C4-2B (cell line): ENCODE results near the gene ATP1A3.

Source experiments
- H3K27ac ChIP-seq: fragments of 450-650 bp; 2 replicates; pipeline ENCODE4 v1.5.1; 2017
- CTCF ChIP-seq: fragments of 450-650 bp; conservative IDR thresholded peaks from 2 replicates; pipeline ENCODE4 v1.5.1; 2017; ENCODE audit warnings: mild to moderate bottlenecking
- ZFX ChIP-seq: fragments of 450-650 bp; IDR thresholded peaks from 2 replicates; pipeline ENCODE4 v1.6.1; 2017

The ATP1A3 gene

GRCh38 chr19:41974652-41975051 is 19.4 kb downstream of the ATP1A3 start:
- no peak overlapping the region for H3K27ac ChIP-seq
- TF ChIP-seq ZFX (no peak), CTCF (no peak)

- no peak for TF ChIP-seq CTCF
- TF ChIP-seq ZFX: no peak
- H3K27ac ChIP-seq: no peak overlapping the region
Observed at GRCh38 chr19:41971363-41971762, 22.7 kb downstream of the ATP1A3 start.

- no peak overlapping the region for H3K27ac ChIP-seq
- no peak for TF ChIP-seq ZFX
- no peak for TF ChIP-seq CTCF
Observed at GRCh38 chr19:41969772-41970458, 24.1 kb downstream of the ATP1A3 start.

- no peak for TF ChIP-seq CTCF
- no peak for TF ChIP-seq ZFX
- no peak overlapping the region for H3K27ac ChIP-seq
Observed at GRCh38 chr19:41968751-41969595, 25.1 kb downstream of the ATP1A3 start.

GRCh38 chr19:41967054-41967783 is 26.8 kb downstream of the ATP1A3 start:
- TF ChIP-seq ZFX (no peak), CTCF (no peak)

GRCh38 chr19:41965106-41965505 is 28.9 kb downstream of the ATP1A3 start:
- TF ChIP-seq CTCF (no peak), ZFX (no peak)
- no peak overlapping the region for H3K27ac ChIP-seq

More at GRCh38 chr19:41967054-41967783, 26.8 kb downstream of the ATP1A3 start:
- H3K27ac ChIP-seq: no peak overlapping the region
